ENCODE results near the gene DIPK1B. TPM values are rescaled to one million over a fixed set of nuclear protein-coding genes. Genes with fewer than 3 reads are reported as not detected.

DIPK1B gene
- total RNA-seq, 1 experiment from 2014 or later = 40.4 TPM

DNA sequence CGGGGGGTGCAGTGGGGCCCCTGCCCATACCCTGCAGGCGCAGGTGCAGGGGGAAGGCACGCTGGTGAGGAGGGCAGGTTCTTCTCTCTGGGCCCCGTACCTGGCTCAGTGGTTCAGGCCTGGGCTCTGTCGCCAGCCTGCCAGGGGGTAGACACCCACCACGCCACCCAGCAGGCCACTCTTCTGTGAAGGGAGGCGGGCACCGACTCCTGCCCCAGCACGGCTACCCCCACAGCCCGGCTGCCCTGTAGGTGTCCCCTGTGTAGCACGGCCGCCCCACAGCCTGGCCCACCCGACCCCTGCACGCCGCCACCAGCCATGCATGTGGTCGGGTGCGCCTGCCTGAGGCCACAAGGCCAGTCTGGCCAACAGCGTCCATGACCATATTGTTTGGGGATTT lies 34.2 kb downstream of the DIPK1B start:
- Histone ChIP-seq H3K36me3 (ENCODE audit: control insufficient read depth, insufficient read depth, low read length) (no peaks in the 10 kb centered on the region), H3K4me3 (ENCODE audit: low read depth, low read length) (no peak overlapping the region), H3K9me3 (peaks cover 2% of the 10 kb centered on the region), H3K4me1 (no peaks in the 10 kb centered on the region), H3K27me3 (replicated peaks; ENCODE audit: control insufficient read depth, insufficient read depth, low read length) (no peaks in the 10 kb centered on the region)
- no peaks in the 10 kb centered on the region for H3K36me3 Mint-ChIP-seq (ENCODE audit: insufficient read depth, unreplicated experiment)
- peaks cover 13% of the 10 kb centered on the region for H3K9me3 Mint-ChIP-seq (ENCODE audit: unreplicated experiment)
- no peaks in the 10 kb centered on the region for H3K27me3 Mint-ChIP-seq (ENCODE audit: insufficient read depth, unreplicated experiment)
- DNase-seq = no peak
- intact Hi-C loops (cut with micrococcal nuclease; ENCODE audit: unreplicated experiment) = no loop called here
- POLR2A ChIA-PET = no interaction called here
- no TSS peak for BruUV-seq (replicated peaks)
- TF ChIP-seq CTCF (IDR thresholded peaks at IDR 0.05; ENCODE audit: insufficient read depth in 1 of 2, low read depth in 1 of 2, low read length in 1 of 2, severe bottlenecking in 1 of 2, unreplicated experiment in 1 of 2) = no peak
- H3K4me1 Mint-ChIP-seq (ENCODE audit: low read depth, unreplicated experiment) = no peaks in the 10 kb centered on the region
- CTCF ChIA-PET = no interaction called here
- H3K27ac Mint-ChIP-seq (ENCODE audit: unreplicated experiment) = no peak overlapping the region
- H3K4me3 Mint-ChIP-seq (ENCODE audit: unreplicated experiment) = no peak overlapping the region

DNA sequence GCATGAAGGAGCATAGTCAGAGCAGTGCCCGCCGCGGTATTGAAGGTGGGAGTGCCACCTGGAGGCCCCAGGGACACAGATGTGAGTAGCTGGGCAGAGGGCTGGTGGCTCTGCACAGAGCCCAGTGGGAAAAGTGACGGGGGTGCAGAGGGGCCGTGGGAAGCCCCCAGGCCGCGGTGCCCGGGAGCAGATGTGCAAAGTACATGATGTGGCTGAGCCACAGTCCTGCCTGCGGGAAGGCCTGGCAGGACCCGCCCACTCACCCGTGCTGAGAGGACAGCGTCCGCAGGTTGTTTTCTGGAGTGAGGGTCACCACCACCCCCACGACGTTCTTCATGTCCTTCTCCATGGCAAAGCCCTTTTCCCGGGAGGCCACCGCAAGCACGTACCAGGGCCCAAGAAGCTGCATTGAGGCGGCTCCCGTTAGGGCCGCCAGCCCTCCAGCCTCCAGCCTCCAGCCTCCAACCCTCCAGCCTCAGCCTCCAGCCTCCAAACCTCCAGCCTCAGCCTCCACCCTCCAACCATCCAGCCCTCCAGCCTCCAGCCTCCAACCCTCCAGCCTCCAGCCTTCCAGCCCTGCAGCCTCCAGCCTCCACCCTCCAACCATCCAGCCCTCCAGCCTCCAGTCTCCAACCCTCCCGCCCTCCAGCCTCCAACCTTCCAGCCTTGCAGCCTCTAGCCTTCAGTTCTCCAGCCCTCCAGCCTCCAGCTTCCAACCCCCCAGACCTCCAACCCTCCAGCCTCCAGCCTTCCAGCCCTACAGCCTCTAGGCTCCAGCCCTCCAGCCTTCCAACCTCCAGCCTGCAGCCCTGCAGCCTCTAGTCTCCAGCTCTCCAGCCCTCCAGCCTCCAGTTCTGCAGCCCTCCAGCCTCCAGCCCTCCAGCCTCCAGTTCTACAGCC lies 35.0 kb downstream of the DIPK1B start:
- H3K36me3 Mint-ChIP-seq (ENCODE audit: insufficient read depth, unreplicated experiment) = no peaks in the 10 kb centered on the region
- H3K36me3 ChIP-seq (ENCODE audit: control insufficient read depth, insufficient read depth, low read length) = no peaks in the 10 kb centered on the region
- no peaks in the 10 kb centered on the region for H3K4me1 ChIP-seq
- intact Hi-C loops (cut with micrococcal nuclease; ENCODE audit: unreplicated experiment) = no loop called here
- BruUV-seq (replicated peaks) = no TSS peak
- no peak for TF ChIP-seq CTCF (IDR thresholded peaks at IDR 0.05; ENCODE audit: insufficient read depth in 1 of 2, low read depth in 1 of 2, low read length in 1 of 2, severe bottlenecking in 1 of 2, unreplicated experiment in 1 of 2)
- DNase-seq = no peak
- H3K27me3 ChIP-seq (replicated peaks; ENCODE audit: control insufficient read depth, insufficient read depth, low read length) = no peaks in the 10 kb centered on the region
- H3K4me1 Mint-ChIP-seq (ENCODE audit: low read depth, unreplicated experiment) = no peaks in the 10 kb centered on the region
- H3K27ac Mint-ChIP-seq (ENCODE audit: unreplicated experiment) = no peak overlapping the region
- H3K4me3 Mint-ChIP-seq (ENCODE audit: unreplicated experiment) = no peak overlapping the region
- POLR2A ChIA-PET = no interaction called here
- H3K27me3 Mint-ChIP-seq (ENCODE audit: insufficient read depth, unreplicated experiment) = no peaks in the 10 kb centered on the region
- peaks cover 21% of the 10 kb centered on the region for H3K9me3 Mint-ChIP-seq (ENCODE audit: unreplicated experiment)
- H3K4me3 ChIP-seq (ENCODE audit: low read depth, low read length) = no peak overlapping the region
- CTCF ChIA-PET = no interaction called here
- H3K9me3 ChIP-seq = peaks cover 10% of the 10 kb centered on the region

DNA sequence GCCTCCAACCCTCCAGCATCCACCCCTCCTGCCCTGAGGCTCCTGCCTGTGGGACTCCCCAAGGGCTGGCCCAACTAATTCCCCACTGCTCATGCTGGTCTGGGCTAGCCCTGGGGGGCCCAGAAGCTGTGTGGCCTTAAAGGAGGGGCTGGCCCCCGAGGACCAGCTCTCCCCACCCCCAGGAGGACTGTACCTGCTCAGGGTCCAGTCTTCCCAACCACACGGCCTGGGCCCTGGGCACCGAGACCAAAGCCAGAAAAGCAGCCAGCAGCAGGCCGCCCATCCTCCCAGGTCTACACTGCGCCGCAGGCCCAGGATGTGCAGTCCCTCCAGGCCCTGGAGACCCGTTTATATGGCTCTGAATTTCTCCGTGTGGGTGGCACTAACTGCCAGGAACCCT lies 35.8 kb downstream of the DIPK1B start, which contains the start of gene LCN6:
Gene LCN6, minus strand, starts transcription at position 325 of the 400 bp plus-strand sequence. Its CDS starts 42 bp downstream, at position 283.
- no peaks in the 10 kb centered on the region for H3K27me3 Mint-ChIP-seq (ENCODE audit: insufficient read depth, unreplicated experiment)
- Histone ChIP-seq H3K27me3 (replicated peaks; ENCODE audit: control insufficient read depth, insufficient read depth, low read length) (no peaks in the 10 kb centered on the region), H3K4me3 (ENCODE audit: low read depth, low read length) (no peak within 1 kb of the TSS), H3K36me3 (ENCODE audit: control insufficient read depth, insufficient read depth, low read length) (no peaks in the 10 kb centered on the region), H3K9me3 (peaks cover 13% of the 10 kb centered on the region), H3K4me1 (no peaks in the 10 kb centered on the region)
- H3K9me3 Mint-ChIP-seq (ENCODE audit: unreplicated experiment) = peaks cover 28% of the 10 kb centered on the region
- no peaks in the 10 kb centered on the region for H3K36me3 Mint-ChIP-seq (ENCODE audit: insufficient read depth, unreplicated experiment)
- intact Hi-C loops (cut with micrococcal nuclease; ENCODE audit: unreplicated experiment) = no loop called here
- H3K27ac Mint-ChIP-seq (ENCODE audit: unreplicated experiment) = no peak within 1 kb of the TSS
- no peak within 1 kb of the TSS for H3K4me3 Mint-ChIP-seq (ENCODE audit: unreplicated experiment)
- POLR2A ChIA-PET = no interaction called here
- TF ChIP-seq CTCF (IDR thresholded peaks at IDR 0.05; ENCODE audit: insufficient read depth in 1 of 2, low read depth in 1 of 2, low read length in 1 of 2, severe bottlenecking in 1 of 2, unreplicated experiment in 1 of 2) = no peak
- CTCF ChIA-PET = no interaction called here
- no TSS peak for BruUV-seq (replicated peaks)
- no peaks in the 10 kb centered on the region for H3K4me1 Mint-ChIP-seq (ENCODE audit: low read depth, unreplicated experiment)
- DNase-seq = no peak
